Epithelial cell of esophagus (primary cell): Measurements from ENCODE around the gene APBB2.

ENCODE experiments used
- DNase-seq: peaks from one replicate; pipeline ENCODE4 v3.0.0; 2010; ENCODE audit warnings: low read depth
- H3K4me3 ChIP-seq: 2 replicates; pipeline ENCODE4 v1.5.1; 2011; ENCODE audit warnings: mild to moderate bottlenecking, low read length, control low read depth
- CTCF ChIP-seq: IDR thresholded peaks from 2 replicates; pipeline ENCODE4 v1.5.1; 2011; ENCODE audit warnings: low read depth, mild to moderate bottlenecking, low read length, control low read depth, inconsistent platforms; ENCODE audit not compliant: insufficient read depth; ENCODE audit errors: missing control alignments

APBB2 gene

GRCh38 chr4:41175794-41176193 lies 38.5 kb downstream of the APBB2 start:
- no peak for DNase-seq
- no peak overlapping the region for H3K4me3 ChIP-seq
- TF ChIP-seq CTCF, result no peak

DNA sequence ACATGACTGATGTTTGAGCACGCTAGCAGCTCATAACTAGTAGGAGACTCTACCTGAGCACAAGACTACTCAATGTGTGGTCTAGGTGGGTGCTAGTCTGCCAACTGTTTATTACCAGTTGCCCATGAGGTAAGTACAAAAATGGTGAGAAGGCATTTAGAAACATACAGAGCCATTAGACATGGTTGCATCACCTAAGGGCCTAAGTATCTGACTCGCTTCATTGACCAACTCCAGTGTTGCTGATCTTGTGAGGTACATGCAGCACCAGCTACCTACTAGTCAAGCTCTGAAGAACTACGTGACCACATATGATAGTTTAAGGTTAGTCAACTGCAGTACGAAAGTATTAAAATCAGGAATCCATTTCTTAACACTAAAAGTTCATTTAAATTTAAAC lies 39.9 kb downstream of the APBB2 start:
- no peak overlapping the region for H3K4me3 ChIP-seq
- TF ChIP-seq CTCF, result no peak
- peak; percentile 78 for DNase-seq

- no peak overlapping the region for H3K4me3 ChIP-seq
- TF ChIP-seq CTCF, result no peak
- no peak for DNase-seq
Measured at GRCh38 chr4:41172786-41173185, 41.6 kb downstream of the APBB2 start.

DNA sequence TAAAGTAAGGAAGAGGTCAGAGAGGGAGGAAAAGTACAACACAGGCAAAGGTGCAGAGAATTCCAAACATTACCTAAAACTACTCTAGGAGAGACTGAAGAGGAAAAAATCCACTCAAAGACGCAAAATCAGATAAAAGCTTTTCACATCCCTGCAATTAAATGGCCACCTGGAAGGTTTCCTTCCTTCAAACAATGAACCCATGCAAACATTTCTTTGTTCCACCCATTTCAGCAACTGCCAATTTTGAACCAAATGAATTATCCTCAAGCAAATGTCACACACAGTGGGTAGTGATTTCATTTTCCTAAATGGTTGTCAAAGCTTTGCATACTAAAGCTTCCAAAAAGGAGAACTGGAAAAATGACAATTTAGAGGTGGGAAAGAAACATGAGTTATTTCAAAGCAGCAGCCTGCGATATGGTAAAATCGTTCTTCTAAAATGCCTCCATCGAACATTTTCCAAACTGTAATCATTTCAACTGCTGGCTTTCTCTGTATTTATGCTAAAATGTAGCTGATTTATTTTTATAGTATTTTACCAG lies 45.0 kb downstream of the APBB2 start:
- TF ChIP-seq CTCF, result no peak

GRCh38 chr4:41167191-41167590 lies 47.2 kb downstream of the APBB2 start:
- no peak overlapping the region for H3K4me3 ChIP-seq
- DNase-seq, result no peak
- TF ChIP-seq CTCF, result no peak

More for the DNA sequence above, 45.0 kb downstream of the APBB2 start:
- no peak for DNase-seq
- no peak overlapping the region for H3K4me3 ChIP-seq

DNA sequence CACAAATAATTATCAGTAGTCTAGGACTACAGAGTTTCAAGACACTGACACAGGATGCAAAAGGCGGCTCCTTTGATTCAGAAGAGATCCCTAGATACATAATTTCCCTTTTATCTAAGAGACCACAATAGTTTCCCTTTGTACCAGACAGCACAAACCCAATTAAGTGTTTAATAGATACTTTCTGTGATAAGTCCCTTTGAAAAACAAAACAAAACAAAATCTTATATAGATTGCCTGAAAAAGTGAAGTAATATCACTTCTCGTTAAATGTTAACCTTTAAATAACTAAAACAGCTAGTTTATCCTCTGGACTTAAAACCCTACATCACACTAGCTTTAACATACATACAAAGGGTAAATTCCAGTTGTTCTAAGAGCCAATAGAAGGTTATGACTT lies 49.9 kb downstream of the APBB2 start:
- H3K4me3 ChIP-seq, result no peak overlapping the region
- DNase-seq, result no peak
- no peak for TF ChIP-seq CTCF

DNA sequence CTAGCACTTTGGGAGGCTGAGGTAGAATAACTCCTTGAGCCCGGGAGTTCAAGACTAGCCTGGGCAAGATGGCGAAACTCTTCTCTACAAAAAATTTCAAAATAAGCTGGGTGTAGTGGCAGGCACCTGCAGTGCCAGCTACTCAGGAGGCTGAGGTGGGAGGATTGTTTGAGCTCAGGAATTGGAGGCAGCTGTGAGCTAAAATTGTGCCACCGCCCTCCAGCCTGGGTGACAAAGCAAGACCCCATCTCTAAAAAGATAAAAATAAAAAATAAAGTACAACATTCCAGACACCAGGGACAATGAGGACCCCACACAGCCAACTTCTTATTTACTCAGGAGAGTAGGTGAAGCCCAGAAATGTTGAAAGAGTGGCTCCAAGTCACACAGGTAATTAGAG lies 53.0 kb downstream of the APBB2 start:
- TF ChIP-seq CTCF, result no peak
- DNase-seq, result no peak

More for the DNA sequence above, 53.0 kb downstream of the APBB2 start:
- no peak overlapping the region for H3K4me3 ChIP-seq
